Cardiac muscle cell (in vitro differentiated cells and primary cell): Measurements from ENCODE around the gene SBF1. TPM values are rescaled to one million over a fixed set of nuclear protein-coding genes. Genes with fewer than 3 reads are reported as not detected.
A peak's percentile ranks its signal among the peaks of the same experiment; 100 is the strongest.

Experiments used
- DNase-seq, 2 donors: peaks; one replicate each; pipeline versions ENCODE4 v3.0.0 to v3.0.0-alpha.2; 2010 to 2017; ENCODE audit warnings: low read depth in 1 of 2, low spot score in 1 of 2
- H3K27ac ChIP-seq: fragments of 200-600 bp; sonication (generic); 2 replicates; pipeline ENCODE4 v1.5.1; 2016
- H3K27me3 ChIP-seq: fragments of 200-600 bp; sonication (generic); 2 replicates; pipeline ENCODE4 v1.6.0; 2016; ENCODE audit warnings: control low read depth
- H3K36me3 ChIP-seq: fragments of 200-600 bp; sonication (generic); 2 replicates; pipeline ENCODE4 v1.5.1; 2016; ENCODE audit warnings: control low read depth
- H3K4me1 ChIP-seq: fragments of 200-600 bp; sonication (generic); 2 replicates; pipeline ENCODE4 v1.8.1; 2017; ENCODE audit warnings: low read depth, mild to moderate bottlenecking, mixed run types
- H3K4me3 ChIP-seq: fragments of 200-600 bp; sonication (generic); 2 replicates; pipeline ENCODE4 v1.5.1; 2016; ENCODE audit warnings: mild to moderate bottlenecking
- H3K9me3 ChIP-seq: fragments of 200-600 bp; sonication (generic); 2 replicates; pipeline ENCODE4 v1.5.1; 2017; ENCODE audit warnings: low read depth, mild to moderate bottlenecking, control low read depth
- polyA plus RNA-seq: library from polyadenylated mRNA; unstranded; fragments of >200 nt; fragmentation: Nextera tagmentation; extraction: Ambion mirVana; gene quantifications from 2 replicates; pipeline ENCODE4 v1.2.1, GENCODE V29; 2016
- total RNA-seq: library from RNA; depleted of rRNA; stranded (reverse); fragments of >200 nt; gene quantifications from 2 replicates; pipeline ENCODE4 v1.2.3, GENCODE V29; 2016
- TF ChIP-seq, protein P1 (sequence below): IDR thresholded peaks from 2 replicates; pipeline ENCODE4 v1.5.1; 2012; ENCODE audit warnings: low read depth, mild to moderate bottlenecking, low read length

Gene SBF1
- total and polyA plus RNA-seq, 2 experiments from 2014 or later, result 39.1 to 111 TPM

- H3K4me3 ChIP-seq, result no peak overlapping the region
- H3K36me3 ChIP-seq, result peaks cover 5% of the 10 kb centered on the region
- H3K4me1 ChIP-seq, result no peaks in the 10 kb centered on the region
- no peak for DNase-seq
- H3K27me3 ChIP-seq, result no peaks in the 10 kb centered on the region
- H3K9me3 ChIP-seq, result no peaks in the 10 kb centered on the region
- TF ChIP-seq, protein P1, sequence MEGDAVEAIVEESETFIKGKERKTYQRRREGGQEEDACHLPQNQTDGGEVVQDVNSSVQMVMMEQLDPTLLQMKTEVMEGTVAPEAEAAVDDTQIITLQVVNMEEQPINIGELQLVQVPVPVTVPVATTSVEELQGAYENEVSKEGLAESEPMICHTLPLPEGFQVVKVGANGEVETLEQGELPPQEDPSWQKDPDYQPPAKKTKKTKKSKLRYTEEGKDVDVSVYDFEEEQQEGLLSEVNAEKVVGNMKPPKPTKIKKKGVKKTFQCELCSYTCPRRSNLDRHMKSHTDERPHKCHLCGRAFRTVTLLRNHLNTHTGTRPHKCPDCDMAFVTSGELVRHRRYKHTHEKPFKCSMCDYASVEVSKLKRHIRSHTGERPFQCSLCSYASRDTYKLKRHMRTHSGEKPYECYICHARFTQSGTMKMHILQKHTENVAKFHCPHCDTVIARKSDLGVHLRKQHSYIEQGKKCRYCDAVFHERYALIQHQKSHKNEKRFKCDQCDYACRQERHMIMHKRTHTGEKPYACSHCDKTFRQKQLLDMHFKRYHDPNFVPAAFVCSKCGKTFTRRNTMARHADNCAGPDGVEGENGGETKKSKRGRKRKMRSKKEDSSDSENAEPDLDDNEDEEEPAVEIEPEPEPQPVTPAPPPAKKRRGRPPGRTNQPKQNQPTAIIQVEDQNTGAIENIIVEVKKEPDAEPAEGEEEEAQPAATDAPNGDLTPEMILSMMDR, result no peak
- H3K27ac ChIP-seq, result no peak overlapping the region
Measured at GRCh38 chr22:50471962-50472361, 2.9 kb downstream of the SBF1 start.

GRCh38 chr22:50471197-50471847, 3.5 kb downstream of the SBF1 start:
- H3K27ac ChIP-seq, result no peak overlapping the region
- no peaks in the 10 kb centered on the region for H3K9me3 ChIP-seq
- no peaks in the 10 kb centered on the region for H3K27me3 ChIP-seq
- H3K4me1 ChIP-seq, result no peaks in the 10 kb centered on the region
- DNase-seq, result no peak
- no peak overlapping the region for H3K4me3 ChIP-seq
- TF ChIP-seq, protein P1, result no peak
- peaks cover 10% of the 10 kb centered on the region for H3K36me3 ChIP-seq

- peaks cover 17% of the 10 kb centered on the region for H3K36me3 ChIP-seq
- DNase-seq, result no peak
- no peaks in the 10 kb centered on the region for H3K4me1 ChIP-seq
- no peak overlapping the region for H3K27ac ChIP-seq
- H3K4me3 ChIP-seq, result no peak overlapping the region
- H3K27me3 ChIP-seq, result no peaks in the 10 kb centered on the region
- TF ChIP-seq, protein P1, result no peak
- no peaks in the 10 kb centered on the region for H3K9me3 ChIP-seq
Measured at GRCh38 chr22:50470491-50470890, 4.3 kb downstream of the SBF1 start.

DNA sequence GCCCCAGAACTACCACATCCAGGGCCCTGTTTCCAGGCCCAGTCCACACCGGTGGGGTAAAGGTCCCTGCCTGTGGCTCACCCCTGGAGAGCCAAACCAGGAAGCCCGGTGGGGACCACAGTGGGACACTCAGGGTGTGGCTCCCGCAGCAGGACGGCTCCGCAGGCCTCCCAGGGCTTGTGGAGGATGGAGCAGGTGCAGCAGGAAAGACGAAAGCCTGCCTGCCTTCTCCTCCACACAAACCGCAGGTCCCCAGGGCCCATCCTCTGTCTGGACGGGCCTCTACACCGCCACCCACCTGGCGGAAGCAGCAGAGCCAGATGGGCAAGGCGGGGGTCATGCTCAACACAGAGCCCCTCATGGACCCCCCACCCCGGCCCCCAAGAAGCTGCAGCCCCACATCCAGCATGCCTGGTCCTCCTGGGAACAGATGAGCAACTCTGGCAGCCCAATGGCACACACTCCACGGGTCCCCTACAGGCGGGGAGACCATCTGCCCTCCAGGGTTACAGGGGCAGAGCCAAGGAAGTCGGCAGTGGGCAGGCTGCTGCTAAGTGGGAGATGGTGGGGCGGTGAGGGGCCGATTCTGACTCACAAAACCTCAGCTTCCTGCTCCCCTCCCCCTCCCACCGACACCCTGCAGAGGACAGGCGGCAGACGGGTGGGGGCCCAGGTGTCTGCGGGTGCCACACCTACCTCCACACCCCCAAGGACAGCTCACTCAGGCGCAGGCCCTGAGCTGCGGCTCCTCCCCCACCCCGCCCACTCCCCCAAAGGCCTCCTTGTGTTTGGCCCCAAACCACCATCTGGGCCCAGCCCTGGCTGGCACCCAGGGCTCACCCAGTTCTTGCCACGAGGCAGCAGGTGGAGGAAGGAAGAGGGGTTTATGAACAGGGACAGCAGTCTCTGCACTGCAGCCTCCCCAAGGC, 5.2 kb downstream of the SBF1 start:
- no peaks in the 10 kb centered on the region for H3K4me1 ChIP-seq
- no peaks in the 10 kb centered on the region for H3K9me3 ChIP-seq
- no peaks in the 10 kb centered on the region for H3K27me3 ChIP-seq
- no peak overlapping the region for H3K27ac ChIP-seq
- TF ChIP-seq, protein P1, result no peak
- H3K36me3 ChIP-seq, result peaks cover 25% of the 10 kb centered on the region
- H3K4me3 ChIP-seq, result no peak overlapping the region
- DNase-seq, result peak in 1 of 2 donors; percentile 39

- no peak for DNase-seq
- Histone ChIP-seq H3K9me3 (no peaks in the 10 kb centered on the region), H3K27me3 (no peaks in the 10 kb centered on the region), H3K4me3 (no peak overlapping the region), H3K4me1 (no peaks in the 10 kb centered on the region), H3K36me3 (peaks cover 31% of the 10 kb centered on the region), H3K27ac (no peak overlapping the region)
- TF ChIP-seq, protein P1, result no peak
Measured at GRCh38 chr22:50468626-50469025, 6.2 kb downstream of the SBF1 start.
